HG02798 (cell line): ENCODE measurements around the gene IFT122.
"Not testable (repeated sequence)": the region's sequence is repeated elsewhere in the genome, so short reads cannot be mapped to it uniquely, and the experiment has no call there.

ENCODE experiments used
- ATAC-seq: cut with Tn5 transposase; IDR thresholded peaks from one replicate; pipeline ENCODE4 v1.9.1; 2021; ENCODE audit warnings: mild to moderate bottlenecking; ENCODE audit not compliant: unreplicated experiment, poor library complexity

The IFT122 gene

DNA sequence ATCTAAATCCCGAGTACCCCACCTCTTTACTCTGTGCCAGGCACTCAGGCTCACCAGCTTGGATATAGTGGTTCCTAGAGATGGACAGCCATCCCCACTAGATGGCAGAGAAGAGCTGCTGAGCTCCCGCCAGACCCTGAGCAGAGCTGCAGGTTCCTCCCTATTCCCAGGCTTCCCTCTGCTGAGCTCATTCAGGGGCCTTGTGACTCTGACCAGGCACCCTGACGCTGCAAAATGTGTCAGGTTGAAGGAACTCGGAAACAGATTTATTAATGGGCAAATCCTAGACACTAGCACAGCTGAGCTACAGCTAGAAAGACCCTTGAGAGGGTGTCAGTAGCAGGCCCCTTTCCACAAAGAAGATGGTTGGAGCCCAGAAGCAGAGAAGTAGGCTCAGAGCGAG, 50.2 kb downstream of the IFT122 start:
- ATAC-seq: peak; percentile 78

DNA sequence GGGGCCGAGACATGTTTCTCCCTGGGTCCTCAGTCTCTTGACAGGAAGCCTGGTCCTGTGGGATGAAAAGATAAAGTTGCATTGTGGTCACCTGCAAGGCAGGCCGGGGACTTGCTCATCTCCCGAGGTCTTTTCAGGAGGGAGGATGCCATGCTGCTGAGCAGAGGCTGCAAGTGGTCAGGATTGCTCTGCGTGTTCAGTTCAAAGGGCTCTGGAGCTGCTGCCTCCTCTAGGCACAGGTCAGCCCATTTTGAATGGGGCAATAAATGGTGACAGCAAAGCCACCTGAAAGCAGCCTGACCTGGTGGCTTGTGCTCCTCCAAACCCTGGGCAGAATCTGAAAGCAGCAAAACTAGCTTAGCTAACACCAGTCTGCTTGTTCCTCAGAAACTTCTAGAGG, 51.1 kb downstream of the IFT122 start:
- not testable (repeated sequence) for ATAC-seq

DNA sequence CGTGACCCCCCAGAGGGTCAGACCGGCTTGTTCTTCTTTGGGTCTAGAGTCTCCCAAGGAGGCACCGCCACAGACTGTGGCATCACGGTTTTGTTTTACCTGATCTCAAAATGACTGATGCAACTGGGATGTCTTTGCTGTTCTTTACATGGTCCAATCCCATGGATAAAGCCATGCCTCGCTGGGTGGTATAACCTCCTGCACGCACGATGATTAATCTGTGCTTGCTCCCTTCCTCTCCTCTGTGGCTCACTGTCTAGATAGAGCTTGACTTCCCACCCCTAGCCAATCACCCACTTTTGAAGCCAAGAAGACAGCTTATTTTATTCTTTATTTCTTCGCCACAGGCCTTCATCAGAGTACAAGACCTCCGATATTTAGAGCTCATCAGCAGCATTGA, 51.8 kb downstream of the IFT122 start:
- ATAC-seq: no peak

DNA sequence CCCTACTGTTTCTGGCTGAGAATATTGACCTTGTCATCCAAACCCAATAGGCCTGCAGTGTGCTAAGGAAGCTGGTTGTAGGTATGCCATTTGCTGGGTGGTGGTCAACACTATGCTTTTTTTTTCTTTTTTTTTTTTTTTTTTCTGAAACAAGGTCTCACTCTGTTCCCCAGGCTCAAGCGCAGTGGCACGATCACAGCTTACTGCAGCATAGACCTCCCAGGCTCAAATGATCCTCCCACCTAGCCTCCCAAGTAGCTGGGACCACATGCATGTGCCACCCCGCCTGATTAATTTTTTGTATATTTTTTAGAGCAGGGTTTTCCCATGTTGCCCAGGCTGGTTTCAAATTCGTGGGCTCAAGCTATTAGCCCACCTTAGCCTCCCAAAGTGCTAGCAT, 52.7 kb downstream of the IFT122 start:
- ATAC-seq: no peak

DNA sequence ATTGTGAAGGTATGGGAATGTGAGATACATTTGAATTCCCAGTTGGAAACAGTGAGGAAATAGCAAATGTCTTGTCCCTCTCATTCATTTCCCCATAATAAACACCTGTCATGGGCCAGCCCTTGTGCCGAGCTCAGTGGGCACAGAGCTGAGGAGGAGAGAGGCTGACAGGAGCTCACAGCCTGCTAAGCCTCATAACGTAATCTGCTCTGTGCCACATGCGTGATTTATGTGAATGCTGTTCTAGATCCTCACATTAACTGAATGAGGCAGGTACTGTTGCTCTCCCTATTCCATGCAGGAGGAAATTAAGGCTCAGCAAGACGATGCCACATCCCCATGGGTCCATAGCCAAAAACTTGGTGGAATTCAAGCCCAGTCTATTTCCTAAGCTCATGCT, 53.2 kb downstream of the IFT122 start:
- no peak for ATAC-seq

DNA sequence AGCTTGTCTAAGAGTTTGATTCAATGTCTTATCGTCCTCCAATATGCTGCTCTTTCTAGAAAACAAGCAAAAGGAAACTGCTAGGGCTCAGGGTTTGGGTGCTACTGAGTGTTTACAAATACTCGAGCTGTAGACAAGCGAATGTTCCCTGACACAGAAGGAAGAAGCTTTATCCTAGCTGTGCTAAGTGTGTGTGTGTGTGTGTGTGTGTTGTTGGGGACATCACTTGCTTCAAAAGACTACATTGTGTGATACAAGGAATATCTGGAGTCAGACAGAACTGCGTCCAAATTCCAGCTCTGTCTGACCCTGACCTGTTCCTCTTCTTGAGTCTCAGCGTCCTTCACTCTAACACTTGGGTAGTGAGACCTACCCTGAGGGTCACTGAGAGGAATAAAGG, 54.5 kb downstream of the IFT122 start:
- not testable (repeated sequence) for ATAC-seq

DNA sequence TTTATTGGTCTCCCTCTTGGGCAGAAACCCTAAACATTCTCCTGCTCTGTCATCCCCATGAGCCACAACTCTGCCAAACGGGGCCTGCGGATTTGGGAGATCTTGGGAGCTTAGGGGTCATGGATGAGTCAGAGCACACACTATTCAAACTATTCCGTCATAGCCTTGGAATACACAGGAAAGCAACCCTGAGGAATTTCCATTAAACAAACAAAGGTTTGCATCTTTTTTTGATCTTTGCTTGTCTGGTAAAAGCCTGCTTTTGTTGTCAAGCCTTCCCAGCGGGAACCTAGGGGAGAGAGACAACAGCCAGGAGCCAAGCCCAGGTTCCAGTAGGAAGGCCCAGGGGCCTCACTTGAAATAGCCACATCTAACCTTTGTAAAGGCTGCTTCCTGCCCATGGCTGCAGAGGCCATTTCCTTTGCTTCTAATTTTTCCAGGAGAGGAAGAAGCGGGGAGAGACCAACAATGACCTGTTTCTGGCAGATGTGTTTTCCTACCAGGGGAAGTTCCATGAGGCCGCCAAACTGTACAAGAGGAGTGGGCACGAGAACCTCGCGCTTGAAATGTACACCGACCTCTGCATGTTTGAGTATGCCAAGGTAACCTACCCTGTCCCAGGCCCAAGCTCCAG, 55.1 kb downstream of the IFT122 start:
- not testable (repeated sequence) for ATAC-seq

DNA sequence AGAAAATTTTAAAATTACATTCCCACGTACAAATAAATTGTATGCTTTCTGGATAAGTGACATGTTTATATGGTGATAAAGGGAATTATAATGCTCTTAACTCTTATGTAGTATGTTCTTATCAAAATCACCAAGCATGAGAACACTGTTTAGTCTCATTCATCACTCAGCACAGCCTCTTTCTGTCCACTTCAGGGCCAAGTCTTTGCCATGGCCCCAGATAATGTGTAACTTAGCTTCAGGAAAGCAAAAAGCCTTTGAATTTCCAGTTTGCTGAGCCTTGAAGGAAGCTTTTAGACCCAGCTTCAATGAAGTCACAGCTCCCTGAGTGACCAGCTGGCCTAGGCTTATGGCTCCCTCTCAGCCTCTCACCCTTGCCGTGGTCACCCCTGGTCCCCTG, 57.9 kb downstream of the IFT122 start:
- not testable (repeated sequence) for ATAC-seq

DNA sequence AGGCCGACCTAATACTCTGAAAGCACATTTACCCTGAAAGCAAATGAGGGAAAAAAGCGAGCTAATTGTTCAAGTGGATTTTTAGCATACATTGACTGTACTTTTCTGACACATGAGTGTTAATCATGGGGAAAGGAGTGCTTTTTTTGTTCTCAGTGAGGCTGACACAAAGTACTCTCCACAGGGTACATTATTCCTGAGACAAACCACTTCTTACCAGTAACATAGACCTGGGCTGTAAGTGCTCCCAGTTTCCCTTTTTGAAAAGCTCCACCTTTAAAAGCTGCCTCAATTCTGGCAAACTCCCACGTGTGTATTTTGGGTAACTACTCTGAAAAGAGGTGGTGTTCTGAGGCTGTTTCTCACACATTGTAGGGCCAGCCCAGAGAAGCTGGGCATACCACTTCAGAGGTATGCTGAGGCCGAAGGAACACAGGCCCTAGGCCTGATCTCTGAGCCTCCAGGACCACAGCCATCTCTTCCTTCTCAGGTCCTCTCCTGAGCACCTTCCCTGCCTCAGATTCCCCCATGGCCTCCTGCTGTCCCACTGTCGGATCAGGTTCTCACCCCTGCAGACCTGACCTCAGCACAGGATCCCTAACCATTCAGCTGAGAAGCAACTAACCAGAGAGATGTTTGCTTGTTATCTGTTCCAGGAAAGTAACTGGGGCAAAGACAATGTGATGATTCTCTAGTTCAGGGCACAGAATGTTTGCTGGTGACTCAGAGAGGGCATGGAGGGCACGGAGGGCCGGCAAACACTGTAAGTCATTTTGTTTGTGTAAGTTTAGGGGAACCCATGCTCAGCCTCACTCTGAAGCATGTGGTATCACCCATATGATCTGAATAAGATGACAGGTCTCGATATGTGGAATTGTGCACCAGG, 58.8 kb downstream of the IFT122 start:
- ATAC-seq: not testable (repeated sequence)

DNA sequence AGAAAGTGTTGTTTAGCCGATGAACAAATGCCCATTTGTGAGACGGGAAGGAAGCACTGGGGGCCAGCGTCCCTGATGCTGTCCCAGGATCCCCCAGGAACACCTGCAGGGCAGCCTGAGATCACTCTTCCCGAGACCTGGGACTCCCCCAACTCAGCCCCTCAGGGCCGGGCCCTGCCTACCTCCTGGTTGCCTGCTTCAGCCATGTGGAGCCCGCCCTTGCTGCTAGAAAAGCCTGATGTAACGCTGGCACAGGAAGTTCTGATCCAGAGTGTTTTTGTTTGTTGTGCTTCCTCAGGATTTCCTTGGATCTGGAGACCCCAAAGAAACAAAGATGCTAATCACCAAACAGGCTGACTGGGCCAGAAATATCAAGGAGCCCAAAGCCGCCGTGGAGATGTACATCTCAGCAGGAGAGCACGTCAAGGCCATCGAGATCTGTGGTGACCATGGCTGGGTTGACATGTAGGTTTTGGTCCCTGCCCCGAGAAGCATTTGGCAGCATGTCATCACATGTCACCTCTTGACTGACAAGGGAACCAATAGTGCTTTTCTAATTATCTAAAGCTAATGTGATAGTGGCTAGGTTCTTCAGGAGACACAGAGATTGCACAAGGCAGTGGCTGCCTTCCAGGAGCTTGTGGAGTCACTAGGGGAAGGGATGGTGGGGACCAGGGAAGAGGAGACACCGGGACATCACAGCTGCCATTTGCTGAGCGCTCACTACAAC, 59.7 kb downstream of the IFT122 start:
- not testable (repeated sequence) for ATAC-seq

DNA sequence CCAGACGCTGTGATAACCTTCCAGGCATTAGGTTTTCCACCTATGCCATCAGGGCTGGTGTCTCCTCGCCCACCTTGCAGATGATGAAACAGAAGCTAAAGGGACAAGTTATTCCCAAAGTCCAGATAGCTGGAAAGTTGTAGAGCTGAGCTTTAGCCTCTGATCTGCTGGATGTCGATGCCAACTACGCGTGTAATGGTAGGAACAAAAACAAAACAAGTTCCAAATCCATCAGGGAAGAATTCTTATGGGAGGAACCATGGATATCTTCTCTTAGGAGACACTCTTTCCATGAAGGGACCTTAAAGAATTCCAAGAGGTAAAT, 60.3 kb downstream of the IFT122 start:
- ATAC-seq: no peak

DNA sequence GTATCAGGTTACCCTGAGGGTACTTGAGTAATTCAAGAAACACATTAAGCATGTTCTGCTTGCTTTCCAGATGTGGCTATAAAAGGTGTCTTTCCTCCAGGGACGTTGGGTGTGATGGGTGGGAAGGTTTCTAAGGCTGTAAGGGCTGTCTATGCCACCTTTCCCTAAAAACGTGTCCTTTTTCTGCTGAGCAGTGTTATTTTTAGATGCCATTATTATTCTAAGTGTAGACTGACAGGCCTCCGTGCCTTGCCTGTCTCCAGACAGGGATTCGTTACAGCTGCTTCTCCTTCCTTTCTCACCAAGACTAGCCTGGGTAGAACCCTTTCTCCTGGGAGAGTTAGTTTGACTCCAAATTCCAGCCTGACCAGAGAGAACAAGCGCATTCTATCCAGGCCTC, 61.6 kb downstream of the IFT122 start:
- no peak for ATAC-seq

DNA sequence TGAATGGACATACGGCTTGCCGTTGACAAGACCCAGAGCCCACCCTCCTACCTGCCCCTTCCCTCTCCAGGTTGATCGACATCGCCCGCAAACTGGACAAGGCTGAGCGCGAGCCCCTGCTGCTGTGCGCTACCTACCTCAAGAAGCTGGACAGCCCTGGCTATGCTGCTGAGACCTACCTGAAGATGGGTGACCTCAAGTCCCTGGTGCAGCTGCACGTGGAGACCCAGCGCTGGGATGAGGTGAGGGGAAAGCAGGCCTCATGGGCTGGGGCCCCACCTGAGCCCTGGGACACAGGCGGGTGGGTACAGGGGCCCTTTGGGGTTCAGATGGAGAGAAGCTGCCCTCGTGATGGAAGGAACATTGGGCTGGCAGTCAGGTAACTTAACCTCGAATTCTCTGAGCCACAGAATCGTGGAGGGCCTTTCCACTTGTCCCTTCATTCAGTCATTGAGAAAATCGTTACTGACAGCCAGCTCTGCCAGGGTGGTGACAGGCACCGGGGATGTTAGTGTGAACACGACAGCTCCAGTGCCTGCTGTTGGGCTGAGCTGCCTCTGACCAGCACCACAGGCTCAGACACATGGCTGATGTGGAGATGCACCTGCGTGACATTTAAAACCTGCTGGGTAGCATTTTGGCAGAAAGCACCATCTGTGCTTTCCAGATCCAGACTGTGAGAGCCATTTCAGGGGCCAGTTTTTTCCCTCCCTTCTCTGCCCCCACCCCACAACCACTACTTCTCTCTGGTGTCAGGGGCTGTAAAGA, 62.8 kb downstream of the IFT122 start:
- no peak for ATAC-seq

DNA sequence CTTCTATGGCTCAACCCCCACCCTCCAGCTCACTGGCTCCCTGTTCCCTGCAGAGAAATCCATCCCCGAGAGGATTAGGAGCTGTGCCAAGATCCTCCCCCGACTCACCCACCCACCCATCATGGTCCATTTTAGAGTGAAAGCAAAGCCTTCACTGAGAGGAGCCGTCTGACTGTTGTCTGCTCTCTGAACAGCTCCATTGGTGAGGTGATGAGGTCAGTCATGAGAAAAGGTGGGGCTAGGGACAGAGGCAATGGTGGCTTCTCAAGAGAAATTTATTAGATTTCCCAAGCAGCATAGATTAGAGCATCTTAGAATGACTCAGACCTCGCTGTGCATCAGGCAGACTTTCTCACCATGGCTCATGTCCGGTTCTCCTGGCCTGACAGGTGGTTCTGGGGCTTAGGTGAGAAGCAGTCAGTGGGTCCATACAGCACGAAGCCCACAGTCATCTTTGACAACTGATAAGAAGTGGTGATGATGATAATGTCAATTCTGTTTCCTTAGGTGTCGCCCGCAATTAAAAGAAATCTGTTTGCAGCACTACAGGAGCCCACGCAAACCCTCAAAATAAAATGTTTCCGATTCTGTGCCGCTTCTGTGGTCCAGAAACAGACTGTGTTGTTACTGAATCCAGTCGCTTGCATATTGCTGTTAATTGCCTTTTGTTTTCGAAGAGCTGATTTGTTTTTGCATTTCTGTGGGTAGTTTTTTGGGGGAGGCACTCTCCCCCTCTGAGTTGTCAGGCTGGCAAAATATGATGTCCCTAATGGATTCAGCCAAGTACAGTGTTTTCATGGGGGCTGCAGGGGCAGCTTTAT, 63.7 kb downstream of the IFT122 start:
- ATAC-seq: no peak

DNA sequence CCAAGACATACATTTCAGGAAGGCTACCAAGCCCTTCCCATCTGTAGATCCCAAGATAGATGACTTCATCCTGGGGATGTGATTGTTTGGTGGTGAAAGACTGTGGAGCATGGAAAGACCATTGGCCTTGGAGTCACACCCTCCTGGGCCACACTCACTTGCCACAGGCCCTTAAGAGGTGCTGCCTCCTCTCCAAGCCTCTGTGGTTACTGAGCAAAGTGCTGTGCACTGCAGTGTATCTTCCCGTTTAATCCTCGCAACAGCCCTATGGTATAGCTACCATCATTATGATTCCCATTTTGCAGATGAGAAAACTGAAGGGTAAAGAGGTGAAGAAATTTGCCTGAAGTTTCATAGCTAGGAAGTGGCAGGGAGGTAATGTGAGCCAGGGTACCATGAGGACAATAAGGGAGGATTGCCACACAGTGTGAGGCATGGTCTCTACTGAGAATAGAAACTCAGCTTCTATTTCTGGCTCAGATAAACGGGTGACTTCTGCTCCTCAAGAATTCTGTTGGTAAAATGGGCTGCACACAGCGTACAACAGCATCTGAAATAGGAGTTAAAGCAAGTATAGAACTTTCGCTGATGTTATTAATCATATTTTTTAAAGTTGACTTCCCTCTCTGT, 64.6 kb downstream of the IFT122 start:
- ATAC-seq: no peak

DNA sequence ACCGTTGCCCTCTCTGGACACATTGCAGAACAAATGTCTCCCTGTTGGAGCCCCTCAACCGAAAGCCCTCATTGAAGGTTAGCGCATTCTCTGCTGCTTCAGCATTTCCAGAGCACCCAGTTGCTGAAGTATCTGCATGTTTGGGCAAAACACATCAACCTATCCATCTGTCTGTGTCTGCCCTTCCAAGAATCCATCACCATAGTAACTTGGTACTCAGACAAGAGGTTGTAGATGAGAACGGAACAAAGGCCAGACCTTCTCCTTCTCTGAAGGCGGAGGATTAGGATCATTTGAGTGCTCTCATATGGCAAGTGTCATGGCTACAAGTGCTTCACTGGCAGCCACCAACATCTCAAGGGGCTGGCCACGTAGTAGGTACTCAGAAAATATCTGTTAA, 65.3 kb downstream of the IFT122 start:
- ATAC-seq: no peak

DNA sequence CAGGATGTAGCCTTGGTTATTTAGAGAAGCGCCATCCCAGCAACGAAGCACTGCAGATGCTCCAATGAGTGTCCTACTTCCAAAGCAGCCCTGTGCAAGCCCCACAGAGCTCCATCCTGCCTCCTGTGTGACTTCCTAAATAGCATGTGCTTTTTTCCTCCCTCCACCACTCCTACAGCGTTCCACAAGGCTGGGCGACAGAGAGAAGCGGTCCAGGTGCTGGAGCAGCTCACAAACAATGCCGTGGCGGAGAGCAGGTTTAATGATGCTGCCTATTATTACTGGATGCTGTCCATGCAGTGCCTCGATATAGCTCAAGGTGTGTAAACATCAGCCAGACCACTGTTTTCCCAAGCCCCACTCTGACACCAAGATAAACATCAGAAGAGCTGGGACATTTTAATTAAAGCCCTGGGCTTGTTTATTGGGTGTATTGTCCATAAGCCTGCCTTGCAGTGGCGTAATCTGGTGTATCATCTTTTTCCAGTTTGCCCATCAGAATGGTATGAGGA, 66.3 kb downstream of the IFT122 start:
- no peak for ATAC-seq

DNA sequence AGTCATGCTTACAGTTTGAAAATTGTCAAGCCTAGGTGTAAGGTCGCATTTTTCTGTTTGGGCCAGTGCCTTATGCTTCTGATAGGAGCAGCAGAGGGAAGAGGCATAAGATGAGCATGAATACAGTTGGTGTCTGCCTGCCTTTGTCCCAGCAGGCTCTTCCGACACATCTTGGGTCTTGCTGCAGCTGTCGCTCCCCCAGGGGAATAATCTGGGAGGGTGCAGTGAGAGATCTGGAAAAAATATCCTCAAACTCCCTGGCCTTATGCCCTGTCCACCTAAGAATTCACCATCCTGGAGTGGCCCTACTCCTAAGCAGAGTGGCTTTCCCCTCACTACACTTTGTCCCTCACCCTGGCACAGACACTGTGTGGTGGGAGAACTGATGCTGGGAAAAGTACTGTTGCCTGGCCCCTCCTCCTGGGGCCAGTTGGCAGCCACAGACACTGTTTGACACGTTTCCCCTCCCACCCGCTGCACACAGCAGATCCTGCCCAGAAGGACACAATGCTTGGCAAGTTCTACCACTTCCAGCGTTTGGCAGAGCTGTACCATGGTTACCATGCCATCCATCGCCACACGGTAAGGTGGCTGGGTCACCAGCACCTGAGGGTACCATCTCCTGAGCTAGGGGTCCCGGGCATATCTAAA, 67.3 kb downstream of the IFT122 start:
- ATAC-seq: no peak

DNA sequence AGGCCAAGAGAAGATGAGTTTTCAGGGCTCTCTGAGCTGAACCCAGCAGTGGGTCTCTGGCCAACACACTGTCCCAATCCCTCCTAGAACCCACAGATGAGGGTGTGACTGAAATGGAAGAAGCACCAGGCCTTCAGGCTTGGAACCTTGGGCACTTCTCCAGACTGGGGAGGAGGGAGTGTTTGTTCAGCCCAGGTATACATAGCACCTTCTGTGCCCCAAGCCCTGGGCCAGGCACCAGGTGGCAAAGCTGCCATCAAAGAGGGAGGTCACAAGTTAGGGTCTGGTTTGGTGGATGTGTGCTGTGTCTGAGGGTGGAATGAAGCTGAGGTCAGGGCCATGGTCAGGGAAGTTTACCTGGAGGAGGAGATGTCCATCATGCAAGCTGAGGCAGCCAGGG, 72.6 kb downstream of the IFT122 start:
- ATAC-seq: no peak
